A549 (cell line): Measurements from ENCODE around the gene TMEM35B.

Experiments used
- BHLHE40 ChIP-seq: IDR thresholded peaks from 2 replicates; pipeline ENCODE4 v1.6.1; 2012; ENCODE audit warnings: low read depth, low read length, inconsistent platforms
- EP300 ChIP-seq, 2 experiments: fragments of >200 bp; sonication (Bioruptor Twin); formaldehyde crosslinking; IDR thresholded peaks; 2 replicates in 1 of 2; 3 replicates in 1 of 2; pipeline ENCODE4 v1.6.1; 2016 to 2017
- POLR2A ChIP-seq: IDR thresholded peaks from 2 replicates; pipeline ENCODE4 v1.6.1; 2012; ENCODE audit warnings: mild to moderate bottlenecking, low read length
- ZSCAN20 ChIP-seq: fragments of 250-450 bp; sonication (Bioruptor Pico); IDR thresholded peaks from 2 replicates; pipeline ENCODE4 v1.8.0; 2022; ENCODE audit warnings: mild to moderate bottlenecking, moderate library complexity
- TF ChIP-seq, protein P1 (sequence below): IDR thresholded peaks from 2 replicates; pipeline ENCODE4 v1.6.1; 2012

GRCh38 chr1:34978921-34979320 lies 6.2 kb downstream of the TMEM35B start:
- TF ChIP-seq BHLHE40 (no peak), EP300 (IDR thresholded peaks at IDR 0.05) (no peak), ZSCAN20 (CRISPR knock-in tag) (no peak), POLR2A (no peak)
- TF ChIP-seq, protein P1, sequence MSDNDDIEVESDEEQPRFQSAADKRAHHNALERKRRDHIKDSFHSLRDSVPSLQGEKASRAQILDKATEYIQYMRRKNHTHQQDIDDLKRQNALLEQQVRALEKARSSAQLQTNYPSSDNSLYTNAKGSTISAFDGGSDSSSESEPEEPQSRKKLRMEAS: no peak
